TTC549 (cell line): Measurements from ENCODE around the gene CUEDC2.
"Not testable (repeated sequence)": the region's sequence is repeated elsewhere in the genome, so short reads cannot be mapped to it uniquely, and the experiment has no call there.

ENCODE experiments used
- FAIRE-seq: peaks from 2 replicates; lab custom pipeline; 2012; peaks lifted over from hg19 to GRCh38; lab: Jason Lieb, UNC

CUEDC2 gene

DNA sequence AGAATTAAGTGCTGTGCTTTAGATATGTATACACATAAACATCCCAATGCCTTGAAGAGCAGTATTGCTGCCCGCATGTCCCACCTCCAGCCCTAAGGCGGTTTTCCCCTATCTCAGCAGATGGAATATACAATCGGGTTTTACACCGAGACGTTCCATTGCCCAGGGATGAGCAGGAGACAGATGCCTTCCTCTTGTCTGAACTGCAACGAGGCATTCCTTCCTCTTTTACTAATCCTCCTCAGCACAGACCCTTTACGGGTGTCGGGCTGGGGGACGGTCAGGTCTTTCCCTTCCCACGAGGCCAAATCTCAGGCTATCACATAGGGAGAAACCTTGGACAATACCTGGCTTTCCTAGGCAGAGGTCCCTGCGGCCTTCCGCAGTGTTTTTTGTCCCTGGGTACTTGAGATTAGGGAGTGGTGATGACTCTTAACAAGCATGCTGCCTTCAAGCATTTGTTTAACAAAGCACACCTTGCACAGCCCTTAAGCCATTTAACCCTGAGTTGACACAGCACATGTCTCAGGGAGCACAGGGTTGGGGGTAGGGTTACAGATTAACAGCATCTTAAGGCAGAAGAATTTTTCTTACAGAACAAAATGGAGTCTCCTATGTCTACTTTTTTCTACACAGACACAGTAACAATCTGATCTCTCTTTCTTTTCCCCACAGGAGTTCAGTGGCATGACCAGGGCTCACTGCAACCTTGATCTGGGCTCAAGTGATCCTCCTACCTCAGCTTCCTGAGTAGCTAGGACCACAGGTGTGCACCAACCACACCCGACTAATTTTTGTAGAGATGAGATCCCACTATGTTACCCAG lies 22.5 kb upstream of the CUEDC2 start:
- FAIRE-seq: not testable (repeated sequence)

GRCh38 chr10:102453502-102453901 lies 21.1 kb upstream of the CUEDC2 start:
- FAIRE-seq: no peak

GRCh38 chr10:102452672-102453340 lies 20.4 kb upstream of the CUEDC2 start:
- no peak for FAIRE-seq

DNA sequence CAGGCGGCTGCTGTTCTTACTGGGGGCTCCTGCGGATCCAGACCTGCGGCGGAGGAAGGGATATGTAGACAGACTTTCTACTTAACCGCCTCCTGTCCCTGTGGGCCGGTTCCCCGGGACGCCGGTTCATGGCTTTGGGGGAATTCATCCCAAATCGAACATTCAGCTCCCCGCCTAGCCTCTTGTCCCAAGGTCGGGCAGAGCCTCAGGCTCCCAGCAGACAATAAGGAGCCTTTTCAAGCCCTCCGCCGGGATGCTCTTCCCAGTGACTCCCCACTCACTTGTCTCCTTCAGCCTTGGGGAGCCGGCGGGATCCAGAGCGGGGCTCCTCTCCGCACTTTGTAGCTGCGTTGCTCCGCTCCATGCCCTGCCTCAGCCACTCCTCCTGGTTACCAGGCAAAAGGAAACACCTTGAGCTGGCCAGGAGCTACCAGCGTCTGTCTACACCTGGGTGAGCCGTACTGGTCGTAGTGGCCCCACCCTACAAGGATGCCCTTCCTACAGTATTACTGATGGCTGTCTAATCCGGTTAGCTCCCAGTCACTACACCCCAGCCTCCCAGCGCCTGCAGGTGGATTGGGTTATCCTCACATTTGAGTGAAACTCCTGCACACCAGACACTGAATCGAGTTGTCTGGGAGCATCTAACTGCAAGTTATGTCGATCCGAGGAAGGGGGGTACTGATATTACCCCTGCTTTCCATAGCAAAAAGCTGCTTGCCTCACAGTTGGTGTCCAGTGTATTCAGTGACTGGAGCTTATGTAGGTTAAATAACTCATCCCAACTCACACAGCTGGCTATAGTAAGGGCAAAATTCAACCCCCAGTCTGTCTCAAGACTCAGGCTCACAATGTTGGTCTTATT lies 19.0 kb upstream of the CUEDC2 start, which contains the start of gene C10orf95:
Gene C10orf95 (minus strand): TSS at position 439 of the 865 bp plus-strand sequence. CDS start 450 bp downstream, outside the sequence.
- no peak for FAIRE-seq

DNA sequence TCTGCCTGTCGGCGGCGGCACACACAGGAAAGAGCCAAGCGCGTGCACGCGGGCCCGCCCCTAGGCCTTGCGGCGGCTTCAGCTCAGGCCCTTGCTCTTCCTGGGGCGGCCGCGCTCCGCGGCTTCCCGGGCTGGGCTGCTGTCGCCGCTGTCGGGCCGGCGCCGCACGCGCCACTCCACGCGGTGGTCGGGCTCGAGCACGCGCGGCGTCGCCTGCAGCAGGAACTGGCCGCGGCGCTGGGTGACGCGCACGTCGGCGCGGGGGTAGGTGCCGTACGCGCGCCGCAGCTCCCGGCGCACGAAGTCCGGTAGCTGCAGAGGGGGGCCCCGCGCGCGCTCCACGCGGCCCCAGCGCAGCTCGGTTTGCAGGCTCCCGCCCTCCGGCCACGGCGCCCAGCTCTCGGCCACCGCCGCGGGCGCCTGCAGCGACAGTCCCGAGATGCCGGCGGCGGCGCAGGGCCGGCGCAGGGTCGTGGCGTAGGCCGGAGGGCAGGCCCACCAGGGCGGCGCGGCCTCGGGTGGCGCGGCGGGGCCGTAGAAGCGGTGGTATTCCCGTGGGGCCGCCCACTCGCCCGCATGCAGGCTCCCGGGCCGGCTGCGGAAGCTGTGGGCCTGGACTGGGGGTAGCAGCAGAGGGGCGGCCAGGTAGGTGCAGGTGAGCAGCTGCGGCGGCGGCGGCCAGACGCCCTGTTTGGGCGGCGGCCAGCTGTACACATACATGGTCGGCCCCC lies 18.2 kb upstream of the CUEDC2 start:
- FAIRE-seq: no peak

DNA sequence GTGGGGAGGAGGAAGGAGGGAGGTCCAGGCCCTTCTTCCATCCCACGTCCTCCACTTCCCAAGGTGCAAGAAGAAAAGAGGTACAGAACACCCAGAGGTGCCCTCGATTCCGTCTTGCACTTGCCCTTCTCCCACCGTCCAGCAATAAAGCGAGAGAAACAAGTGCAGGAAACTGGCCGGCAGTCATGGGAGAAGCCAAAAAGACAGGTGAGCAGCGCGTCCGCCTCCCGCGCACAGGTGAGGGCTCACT lies 17.7 kb upstream of the CUEDC2 start:
- no peak for FAIRE-seq

DNA sequence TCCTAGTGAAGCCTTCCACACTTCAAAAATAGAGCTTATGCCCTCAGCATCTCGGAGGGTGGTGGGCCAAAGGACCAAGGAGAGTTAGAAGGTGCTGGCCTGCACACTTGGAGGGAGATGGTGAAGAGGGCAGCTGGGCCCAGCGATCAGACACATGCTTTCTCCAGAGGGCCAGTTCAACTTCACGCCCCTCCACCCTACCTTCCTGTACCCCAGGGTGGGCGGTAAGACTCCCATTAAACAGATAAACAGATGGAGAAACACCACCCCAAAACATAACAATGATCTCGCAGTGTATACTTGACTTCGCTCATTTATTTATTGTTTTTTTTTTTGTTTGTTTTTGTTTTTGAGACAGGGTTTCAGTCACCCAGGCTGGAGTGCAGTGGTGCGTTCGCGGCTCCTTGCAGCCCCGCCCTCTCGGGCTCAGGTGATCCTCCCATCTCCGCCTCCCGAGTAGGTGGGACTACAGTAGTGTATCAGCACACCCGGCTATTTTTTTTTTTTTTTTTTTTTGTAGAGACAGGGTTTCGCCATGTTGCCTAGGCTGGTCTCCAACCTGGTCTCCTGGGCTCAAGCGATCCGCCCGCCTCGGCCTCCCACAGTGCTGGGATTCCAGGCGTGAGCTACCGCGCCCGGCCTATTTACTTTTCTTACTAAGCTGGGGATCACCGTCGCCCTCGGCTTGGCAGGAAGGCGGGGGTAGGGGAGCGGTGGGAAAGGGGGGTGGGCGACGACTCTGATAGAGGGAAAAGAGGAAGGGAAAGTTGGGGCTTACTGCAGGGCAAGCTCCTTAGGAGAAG lies 17.1 kb upstream of the CUEDC2 start:
- no peak for FAIRE-seq

DNA sequence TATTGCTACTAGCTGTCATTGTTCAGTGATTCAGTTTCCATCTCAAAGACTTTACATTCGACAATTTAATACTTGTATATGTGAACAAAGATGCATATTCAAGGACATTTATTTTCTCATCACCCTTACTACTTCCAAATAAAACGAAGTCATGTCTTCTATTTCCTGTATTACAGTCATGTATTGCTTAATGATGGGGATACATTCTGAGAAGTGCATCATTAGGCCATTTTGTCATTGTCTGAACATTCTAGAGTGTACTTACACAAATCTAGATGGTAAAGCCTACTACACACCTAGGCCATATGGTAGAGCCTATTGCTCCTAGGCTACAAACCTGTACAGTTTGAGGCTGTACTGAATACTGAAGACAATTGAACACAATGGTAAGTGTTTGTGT lies 12.5 kb upstream of the CUEDC2 start:
- FAIRE-seq: no peak

DNA sequence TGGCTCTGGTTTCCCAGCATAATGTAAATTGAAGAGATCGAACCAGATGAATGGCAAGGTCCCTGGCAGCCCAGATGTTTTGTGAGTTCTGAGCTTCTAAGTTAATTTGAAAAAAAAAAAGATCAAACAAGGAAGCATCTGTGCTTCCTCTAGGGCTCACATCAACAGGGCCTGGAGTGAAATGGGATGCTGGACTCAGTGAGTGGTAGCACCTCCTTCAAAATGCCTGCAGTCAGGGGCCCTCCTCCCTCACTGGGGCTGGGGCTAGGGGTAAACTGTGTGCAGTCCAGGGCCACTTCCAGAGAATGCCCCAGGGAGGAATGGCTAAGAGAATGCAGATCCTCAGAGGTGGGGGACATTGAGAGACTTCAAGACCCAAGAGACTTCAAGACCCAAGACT lies 6.0 kb upstream of the CUEDC2 start:
- FAIRE-seq: no peak

- FAIRE-seq: no peak
Observed at GRCh38 chr10:102437515-102437914, 5.1 kb upstream of the CUEDC2 start.

DNA sequence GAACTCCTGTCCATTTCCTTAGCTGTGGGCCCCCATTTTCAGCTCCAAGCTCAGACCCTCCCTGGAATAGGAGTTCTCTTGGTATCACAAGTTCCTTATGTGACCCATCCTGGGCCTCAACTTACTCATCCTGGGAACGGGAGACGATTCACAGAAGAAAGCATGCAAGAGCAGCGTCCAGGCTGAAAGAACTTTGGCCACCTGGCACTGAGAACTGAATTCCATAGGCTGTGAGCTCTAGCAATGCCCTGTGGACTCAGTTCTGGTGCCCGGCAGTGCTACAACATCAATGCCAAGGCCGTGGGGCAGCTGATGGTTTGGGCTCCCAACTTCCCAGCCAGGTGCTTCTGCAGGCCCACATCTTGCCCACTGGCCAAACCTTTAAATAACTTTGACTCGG lies 3.9 kb upstream of the CUEDC2 start:
- no peak for FAIRE-seq

- no peak for FAIRE-seq
Observed at GRCh38 chr10:102435529-102436233, 3.3 kb upstream of the CUEDC2 start.

DNA sequence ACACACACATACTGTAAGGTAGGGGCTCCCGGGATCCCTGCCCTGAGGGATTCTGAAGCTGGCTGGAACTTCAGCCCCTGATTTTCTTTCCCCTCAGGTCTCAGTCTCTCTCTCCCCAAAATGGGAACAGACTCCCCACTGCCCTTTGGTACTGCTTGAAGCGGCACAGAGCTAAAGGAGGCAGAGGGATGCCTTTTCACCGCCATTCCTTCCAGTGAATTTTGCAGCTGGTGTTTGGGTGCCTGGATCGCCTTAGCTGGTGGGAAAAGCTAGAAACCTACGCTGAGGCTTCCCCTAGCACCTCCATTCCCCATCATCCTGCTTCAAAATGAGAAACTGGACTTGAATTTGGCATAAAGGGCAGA lies 2.7 kb upstream of the CUEDC2 start:
- no peak for FAIRE-seq

- FAIRE-seq: no peak
Observed at GRCh38 chr10:102434394-102435132, 2.2 kb upstream of the CUEDC2 start.

- no peak for FAIRE-seq
Observed at GRCh38 chr10:102433619-102434046, 1.3 kb upstream of the CUEDC2 start.

- FAIRE-seq: no peak
Observed at GRCh38 chr10:102431452-102432124, 786 bp downstream of the CUEDC2 start.

GRCh38 chr10:102429468-102429867 lies 2.9 kb downstream of the CUEDC2 start:
- no peak for FAIRE-seq

- no peak for FAIRE-seq
Observed at GRCh38 chr10:102426803-102427287, 5.5 kb downstream of the CUEDC2 start.

DNA sequence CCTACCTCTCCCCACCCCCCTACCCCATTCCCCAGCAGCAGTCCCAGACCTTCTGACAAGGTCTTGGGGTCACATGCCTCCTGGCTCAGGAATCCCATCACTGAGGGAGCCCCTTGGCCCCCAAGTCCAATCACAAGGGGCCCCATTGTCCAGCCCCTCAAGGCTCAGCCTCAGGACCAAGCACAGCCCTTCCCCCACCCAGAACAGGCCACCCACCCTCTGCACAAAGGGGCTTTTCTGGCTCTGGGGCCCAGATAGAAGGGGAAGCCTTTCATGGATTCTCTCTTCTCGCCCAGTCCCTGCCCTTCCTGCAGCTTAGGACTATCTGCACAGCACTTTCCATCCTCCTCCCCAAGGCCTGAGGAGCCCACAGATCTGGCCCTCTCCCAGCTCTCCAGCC lies 6.9 kb downstream of the CUEDC2 start:
- FAIRE-seq: no peak
